GM21786 (cell line): ENCODE data around the gene CD300H.
"Not testable (repeated sequence)": the region's sequence is repeated elsewhere in the genome, so short reads cannot be mapped to it uniquely, and the experiment has no call there.

Source experiments
- ATAC-seq: cut with Tn5 transposase; IDR thresholded peaks from one replicate; pipeline ENCODE4 v1.9.1; 2021; ENCODE audit not compliant: unreplicated experiment

The CD300H gene

DNA sequence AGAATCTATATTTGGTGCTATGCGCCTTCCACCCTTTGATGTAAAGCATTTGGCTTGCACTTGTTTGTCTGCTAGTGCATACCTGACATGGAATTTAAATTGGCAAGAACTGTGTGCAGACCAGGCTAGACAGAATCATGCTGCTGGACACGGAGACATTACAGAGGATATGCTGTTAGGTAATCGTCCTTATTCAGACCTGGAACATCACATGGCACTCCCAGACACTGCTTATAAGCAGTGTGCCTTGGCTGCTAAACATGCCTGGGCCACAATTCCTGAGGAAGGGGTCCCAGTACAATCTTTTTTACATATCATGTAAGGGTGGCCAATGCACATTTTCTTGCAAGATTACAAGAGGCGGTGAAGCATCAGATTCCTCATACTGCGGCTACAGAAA lies 18.4 kb upstream of the CD300H start:
- ATAC-seq = no peak

GRCh38 chr17:74584292-74585060 lies 17.2 kb upstream of the CD300H start:
- no peak for ATAC-seq

GRCh38 chr17:74582633-74583032 lies 15.3 kb upstream of the CD300H start:
- ATAC-seq = no peak

DNA sequence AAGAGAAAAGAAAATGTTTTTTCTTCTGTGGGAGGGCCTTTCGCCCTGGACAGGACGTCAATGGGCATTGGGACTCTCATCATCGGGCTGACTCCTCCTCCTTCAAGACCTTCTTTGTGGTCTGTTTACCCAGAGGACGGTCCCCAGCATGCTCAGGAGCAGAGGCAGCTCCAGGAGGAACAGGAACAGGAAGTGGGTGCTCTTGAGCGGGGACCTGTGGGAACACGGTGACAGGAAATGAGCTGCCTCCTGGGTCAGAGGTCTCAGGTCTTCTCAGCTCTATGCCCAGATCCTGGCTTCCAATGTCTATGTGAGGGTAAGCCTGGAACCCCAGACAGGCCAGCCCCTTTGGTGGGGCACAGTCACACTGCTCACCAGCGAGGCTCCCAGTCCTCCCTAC lies 12.6 kb upstream of the CD300H start:
- ATAC-seq = no peak

DNA sequence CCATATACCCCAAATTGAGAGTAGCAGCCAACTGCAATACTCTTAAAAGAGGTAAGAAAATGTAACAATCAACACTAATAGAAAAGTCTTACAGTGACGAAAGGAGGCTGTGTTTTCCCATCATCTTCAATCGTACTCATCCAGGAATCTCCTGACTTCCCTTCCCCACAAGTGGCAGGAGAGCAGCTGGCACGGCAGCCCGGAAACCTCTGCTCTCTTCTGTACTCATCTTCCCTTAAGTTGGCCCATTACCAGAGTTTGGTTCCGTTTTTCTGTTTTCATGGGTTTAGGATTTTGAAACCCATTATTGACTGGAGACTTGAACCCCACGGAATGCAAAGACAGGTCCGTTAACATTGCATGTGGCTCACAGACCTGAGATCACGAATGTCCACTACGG lies 11.7 kb upstream of the CD300H start:
- ATAC-seq = no peak

DNA sequence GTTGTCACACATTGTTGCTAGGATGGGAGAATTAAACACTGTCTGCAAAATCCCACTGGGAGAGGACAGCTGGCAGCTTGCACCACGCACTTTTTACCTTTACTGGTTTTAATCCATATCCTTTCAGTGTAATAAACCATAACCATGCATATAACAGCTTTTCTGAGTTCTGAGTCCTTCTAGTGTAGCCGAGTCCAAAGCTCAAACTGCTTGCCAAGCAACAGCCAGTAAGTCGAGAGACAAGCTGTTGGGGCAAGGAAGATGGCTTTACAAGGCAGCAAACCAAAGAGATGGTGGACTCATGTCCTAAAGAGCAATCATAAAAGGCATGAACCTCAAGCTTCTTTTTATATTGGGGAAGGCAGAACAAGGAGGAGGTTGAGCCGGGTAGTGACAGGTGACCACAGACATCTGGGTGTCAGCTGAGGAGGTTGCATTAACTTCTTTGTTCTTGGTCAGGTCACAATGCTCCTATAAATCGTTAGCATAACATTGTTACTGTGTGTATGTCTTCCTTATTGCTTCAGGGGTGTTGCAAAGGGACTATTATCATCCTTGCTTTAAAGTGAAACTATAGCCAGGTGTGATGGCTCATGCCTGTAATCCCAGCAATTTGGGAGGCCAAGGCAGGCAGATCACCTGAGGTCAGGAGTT lies 7.3 kb upstream of the CD300H start:
- no peak for ATAC-seq

DNA sequence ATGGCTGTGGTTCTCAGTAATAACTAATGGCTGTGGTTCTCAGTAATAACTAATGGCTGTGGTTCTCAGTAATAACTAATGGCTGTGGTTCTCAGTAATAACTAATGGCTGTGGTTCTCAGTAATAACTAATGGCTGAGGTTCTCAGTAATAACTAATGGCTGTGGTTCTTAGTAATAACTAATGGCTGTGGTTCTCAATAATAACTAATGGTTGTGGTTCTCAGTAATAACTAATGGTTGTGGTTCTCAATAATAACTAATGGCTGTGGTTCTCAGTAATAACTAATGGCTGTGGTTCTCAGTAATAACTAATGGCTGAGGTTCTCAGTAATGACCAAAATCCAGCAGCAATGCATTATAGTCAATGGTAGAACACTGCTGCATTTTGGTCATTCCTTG lies 6.3 kb upstream of the CD300H start:
- not testable (repeated sequence) for ATAC-seq

GRCh38 chr17:74573169-74573568 lies 5.9 kb upstream of the CD300H start:
- ATAC-seq = no peak

GRCh38 chr17:74571621-74572270 lies 4.4 kb upstream of the CD300H start:
- no peak for ATAC-seq

- ATAC-seq = no peak
Measured at GRCh38 chr17:74569020-74570003, 2.0 kb upstream of the CD300H start.

GRCh38 chr17:74568106-74568873 lies 981 bp upstream of the CD300H start:
- ATAC-seq = no peak

GRCh38 chr17:74566132-74566753 lies 1.1 kb downstream of the CD300H start:
- no peak for ATAC-seq

GRCh38 chr17:74565126-74565525 lies 2.2 kb downstream of the CD300H start:
- ATAC-seq = no peak

GRCh38 chr17:74563358-74563757 lies 4.0 kb downstream of the CD300H start:
- ATAC-seq = no peak

GRCh38 chr17:74561586-74561985 lies 5.7 kb downstream of the CD300H start:
- ATAC-seq = no peak

DNA sequence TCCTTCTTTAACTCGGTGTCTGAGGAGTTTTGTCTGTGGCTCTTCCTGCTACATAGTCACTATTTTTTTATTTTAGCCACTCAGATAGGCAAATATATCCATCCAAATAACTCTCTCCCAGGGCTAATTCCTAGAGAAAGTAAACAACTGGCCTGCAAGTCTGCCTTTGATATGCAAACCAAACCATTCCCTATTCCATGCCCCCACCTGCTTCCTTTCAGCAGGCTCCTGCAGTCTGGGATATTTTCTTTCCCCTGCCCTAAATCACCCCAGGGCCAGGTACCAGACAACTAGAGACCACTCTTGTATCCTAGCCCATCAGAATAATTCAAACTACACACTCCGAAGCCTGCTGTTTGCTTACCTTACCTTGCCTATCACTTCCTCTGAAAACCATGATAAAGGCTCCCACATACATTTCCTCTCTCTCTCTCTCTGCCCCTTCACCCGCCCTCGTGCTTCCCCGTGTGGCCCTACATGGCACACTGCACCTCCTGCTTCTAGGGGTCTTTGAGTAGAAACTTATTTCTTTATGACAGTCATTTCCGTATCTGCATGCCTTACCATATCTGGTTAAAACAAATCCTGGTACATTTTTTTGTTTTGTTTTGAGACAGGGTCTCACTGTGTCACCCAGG lies 8.3 kb downstream of the CD300H start:
- ATAC-seq = no peak

DNA sequence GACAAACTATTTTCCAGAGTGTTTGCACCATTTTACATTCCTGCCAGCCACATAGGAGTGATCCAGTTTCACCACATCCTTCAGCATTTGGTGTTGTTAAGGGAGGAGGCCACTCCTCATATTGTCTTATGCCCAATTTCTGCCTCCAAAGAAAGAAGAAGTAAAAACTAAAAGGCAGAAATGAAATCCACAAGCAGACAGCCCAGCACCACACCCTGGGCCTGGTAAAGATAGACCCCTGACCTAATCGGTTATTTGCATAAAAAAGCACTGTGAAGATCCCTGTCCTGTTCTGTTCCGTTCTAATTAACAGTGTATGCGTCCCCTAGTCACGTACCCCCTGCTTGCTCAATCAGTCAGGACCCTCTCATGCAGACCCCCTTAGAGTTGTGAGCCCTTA lies 8.9 kb downstream of the CD300H start:
- ATAC-seq = not testable (repeated sequence)

DNA sequence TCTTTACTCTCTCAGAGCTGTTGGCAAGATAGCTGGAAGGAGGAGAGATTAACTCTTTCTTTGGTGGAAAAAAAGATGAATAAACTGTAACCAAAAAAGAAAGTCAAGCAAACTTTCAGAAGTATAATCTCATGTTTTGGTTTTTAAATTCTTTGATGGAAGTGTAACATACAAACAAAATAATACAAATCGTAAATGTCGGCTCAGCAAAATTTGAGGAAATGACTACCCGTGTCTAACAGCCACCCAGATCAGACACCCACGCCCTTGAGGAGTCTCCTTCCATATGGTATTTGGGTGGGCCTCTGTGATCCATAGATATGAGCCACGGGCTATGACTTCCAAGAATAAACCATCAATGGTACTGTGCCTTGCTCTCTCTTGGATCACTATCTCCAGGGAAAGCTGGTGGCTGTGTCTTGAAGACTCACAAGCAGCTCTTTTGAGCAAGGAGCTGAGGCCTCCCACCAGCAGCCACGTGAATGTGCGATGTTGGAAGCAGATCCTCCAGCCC lies 11.8 kb downstream of the CD300H start:
- ATAC-seq = no peak

- no peak for ATAC-seq
Measured at GRCh38 chr17:74554909-74555308, 12.4 kb downstream of the CD300H start.
